Skeletal muscle cell (primary cell): ENCODE data around the gene MMRN1.

Source experiments
- DNase-seq: peaks from one replicate; pipeline ENCODE4 v3.0.0-alpha.2; 2010; ENCODE audit warnings: low read depth
- H3K4me3 ChIP-seq: 2 replicates; pipeline ENCODE4 v1.5.1; 2011; ENCODE audit warnings: low read depth, mild to moderate bottlenecking, control low read depth, low read length, moderate library complexity

MMRN1 gene

DNA sequence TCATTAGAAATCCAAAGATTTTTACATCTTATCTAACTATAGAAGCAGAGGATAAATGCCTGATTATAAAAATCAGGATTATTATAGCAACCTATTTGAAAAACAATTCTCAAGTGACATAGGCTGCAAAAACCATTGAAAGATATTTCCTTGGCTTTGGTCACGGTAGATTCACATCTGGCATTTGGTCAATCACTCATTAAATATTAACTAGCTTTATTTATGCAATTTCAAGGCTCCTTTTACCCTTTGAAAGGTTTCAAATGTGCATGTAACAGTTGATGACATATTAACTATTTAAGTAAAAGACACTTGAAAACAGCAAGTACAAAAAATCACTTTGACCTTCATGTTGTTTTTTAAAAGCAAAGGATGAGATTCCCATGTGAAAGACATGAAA is 98.1 kb downstream of the MMRN1 start:
- H3K4me3 ChIP-seq: no peak overlapping the region
- no peak for DNase-seq

DNA sequence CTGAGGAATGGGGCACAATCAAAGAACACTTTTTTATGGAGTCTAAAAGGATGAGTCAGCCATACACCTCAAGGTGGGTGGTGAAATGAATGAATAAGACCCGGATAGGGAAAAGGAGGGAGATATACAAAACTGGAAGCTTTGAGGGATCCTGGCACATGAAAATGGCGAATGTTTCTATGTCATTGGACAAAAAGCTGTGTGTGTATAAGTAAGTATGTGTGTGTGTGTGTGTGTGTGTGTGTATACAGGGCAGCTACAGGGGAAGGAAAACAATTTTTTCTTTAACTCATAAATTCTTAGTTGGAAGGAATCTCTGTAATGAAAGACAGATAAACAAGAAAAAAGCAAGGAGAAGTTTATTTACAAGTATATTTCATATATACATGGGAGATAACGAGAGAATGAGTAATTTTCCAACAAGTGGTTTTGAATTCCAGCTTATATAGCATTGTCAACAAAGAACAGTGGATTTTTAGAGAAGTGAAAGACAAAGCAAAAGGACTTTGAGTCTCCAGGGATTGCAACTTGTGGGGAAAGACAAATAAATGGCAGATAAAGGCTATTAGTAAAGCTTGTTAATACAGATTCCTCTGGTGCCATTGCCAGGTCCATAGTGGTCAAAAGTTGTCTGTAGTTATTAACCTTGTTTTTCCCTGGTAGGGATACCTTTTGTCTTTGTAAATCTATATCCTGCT is 99.7 kb downstream of the MMRN1 start:
- DNase-seq: no peak
- H3K4me3 ChIP-seq: no peak overlapping the region

DNA sequence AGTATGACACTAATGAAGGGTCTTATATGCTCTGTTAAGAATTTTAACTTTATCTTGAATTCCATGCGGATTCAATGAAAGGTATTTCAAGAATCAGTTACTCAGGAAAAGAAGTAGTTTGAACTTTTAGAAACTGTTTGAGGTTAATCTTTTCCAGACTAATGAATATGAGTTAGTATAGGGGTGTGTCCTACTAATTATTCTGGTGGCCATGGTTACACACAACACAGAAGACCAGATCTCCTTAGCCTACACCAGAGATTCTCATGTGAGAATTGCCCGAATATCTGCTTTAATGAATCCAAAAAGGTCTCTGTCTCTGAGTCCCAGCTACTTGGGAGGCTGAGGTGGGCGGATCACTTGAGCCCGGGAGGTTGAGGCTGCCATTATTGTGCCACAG is 100.4 kb downstream of the MMRN1 start:
- H3K4me3 ChIP-seq: no peak overlapping the region
- DNase-seq: no peak

DNA sequence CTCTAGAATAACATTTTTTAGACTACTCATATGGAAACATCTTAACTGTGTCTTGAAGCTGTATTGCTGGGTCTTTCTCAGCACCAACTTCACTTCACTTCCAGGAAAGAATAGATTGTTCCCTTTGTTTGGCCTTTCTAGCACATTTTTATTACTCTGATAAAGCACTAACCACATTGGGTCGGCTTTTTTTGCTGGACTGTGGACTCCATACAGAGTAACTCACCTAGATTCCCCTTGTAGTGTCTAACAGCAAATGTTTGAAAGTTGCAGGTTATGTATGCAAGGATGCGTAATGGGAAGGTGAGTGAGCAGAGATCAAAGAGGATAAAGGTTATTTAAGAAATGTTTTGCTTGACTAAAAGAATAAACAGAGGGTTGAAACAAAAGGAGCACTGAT is 101.2 kb downstream of the MMRN1 start:
- no peak for DNase-seq
- H3K4me3 ChIP-seq: no peak overlapping the region

DNA sequence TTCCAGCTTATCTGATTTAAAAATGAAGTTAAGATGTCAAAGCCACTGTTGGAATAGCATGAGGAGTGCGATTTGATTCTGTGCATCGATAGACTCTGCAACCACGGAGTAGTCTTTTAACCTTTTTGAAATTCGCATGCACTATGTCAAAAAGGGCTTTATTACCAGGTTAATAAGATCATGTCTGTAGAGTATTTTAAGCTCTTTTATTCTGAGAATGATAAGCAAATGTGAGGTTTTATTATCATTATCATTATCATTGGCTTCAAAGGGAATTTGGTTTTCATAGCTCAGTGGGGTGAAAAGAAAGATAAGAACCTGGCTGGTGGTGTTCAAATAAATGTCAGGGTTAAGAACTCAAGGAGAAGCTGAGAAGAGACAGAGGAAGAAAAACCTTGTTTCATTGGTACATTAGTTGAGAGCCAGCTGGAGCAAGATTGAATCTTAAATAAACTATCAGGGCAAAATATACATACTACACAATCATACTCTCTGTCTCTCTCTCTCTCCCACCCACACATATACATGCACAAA is 102.6 kb downstream of the MMRN1 start:
- DNase-seq: no peak
- H3K4me3 ChIP-seq: no peak overlapping the region

DNA sequence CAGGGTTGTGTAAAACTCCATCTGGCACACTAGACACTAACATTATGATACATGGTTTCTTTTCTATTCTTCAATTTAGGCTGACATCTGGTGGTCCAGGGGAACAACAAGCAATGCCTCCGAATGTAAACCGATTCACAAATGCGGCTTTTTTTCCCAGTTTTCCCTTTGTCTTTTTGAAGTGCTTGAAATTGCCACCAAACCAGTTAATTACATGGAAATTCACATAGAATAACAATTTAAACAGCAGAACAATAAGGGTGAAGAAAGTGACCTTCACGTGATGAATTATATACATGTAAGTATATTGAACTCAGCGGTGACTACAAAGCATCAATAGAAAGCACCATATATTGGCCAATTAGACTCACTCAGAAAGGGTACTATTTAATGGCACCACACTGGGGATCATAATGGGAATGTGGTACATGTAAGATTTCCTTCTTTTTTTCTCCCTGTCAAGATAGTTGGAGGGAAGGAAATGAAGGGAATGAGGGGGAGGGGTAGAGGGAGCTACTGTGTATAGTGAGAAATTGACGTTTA is 103.9 kb downstream of the MMRN1 start:
- H3K4me3 ChIP-seq: no peak overlapping the region
- DNase-seq: no peak

DNA sequence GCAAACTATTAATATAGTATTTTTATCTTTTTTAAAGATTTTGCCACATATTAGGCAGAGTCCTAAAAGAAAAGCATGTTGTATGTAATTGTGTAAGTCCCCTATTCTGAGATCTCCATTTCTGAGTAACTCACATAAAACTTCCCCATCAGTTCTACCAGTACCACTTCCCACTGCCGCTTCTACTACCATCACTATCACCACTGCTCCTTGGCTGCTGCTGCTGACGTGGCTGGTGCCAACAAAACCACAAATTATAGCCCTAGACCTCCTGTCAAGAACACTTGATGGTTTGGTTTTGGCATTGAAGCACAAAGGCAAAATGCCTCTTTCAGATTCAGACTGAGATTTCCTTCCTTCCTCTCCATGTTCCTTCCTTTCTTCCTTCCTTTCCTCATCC is 106.4 kb downstream of the MMRN1 start:
- no peak overlapping the region for H3K4me3 ChIP-seq

DNA sequence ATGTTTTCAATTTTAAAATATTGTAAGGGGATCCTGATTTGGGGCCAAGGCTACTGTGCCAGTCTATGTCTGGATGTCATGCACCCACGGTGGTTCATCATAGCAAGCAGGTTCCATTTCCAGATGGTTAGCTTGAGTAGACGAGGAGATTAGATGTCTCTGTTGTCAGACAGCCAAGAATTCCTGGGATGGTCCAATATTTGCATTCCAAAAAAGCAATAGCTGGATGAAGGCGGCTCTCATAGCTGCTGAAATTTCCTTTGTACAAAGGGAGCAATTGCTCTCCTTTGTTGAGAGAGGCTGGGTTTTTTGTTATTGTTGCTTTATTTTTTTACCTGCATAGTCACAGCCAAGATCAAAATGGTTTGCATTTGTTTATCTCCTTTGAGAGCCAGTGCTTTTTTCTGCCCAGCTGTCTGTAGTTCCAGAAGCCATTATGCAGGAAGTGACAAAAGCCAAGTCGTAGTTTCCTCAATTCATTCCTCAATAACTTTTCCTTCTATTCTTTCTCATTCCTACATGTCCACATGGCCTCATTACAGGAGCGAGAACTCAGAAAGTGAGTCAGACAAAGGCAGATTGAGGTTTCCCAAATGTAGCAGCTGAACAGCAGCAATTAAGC is 107.9 kb downstream of the MMRN1 start:
- no peak overlapping the region for H3K4me3 ChIP-seq
- DNase-seq: no peak

More for the DNA sequence above, 106.4 kb downstream of the MMRN1 start:
- DNase-seq: no peak
